NOMO-1 (cell line): ENCODE data around the gene NGFR.
A peak's percentile ranks its signal among the peaks of the same experiment; 100 is the strongest.
"Not testable (repeated sequence)": the region's sequence is repeated elsewhere in the genome, so short reads cannot be mapped to it uniquely, and the experiment has no call there.

Source experiments
- DNase-seq, 2 experiments: peaks; one replicate each; lab custom pipeline; 2025; ENCODE audit not compliant: unreplicated experiment in 2 of 2; lab: John Stamatoyannopoulos, UW

NGFR gene

GRCh38 chr17:49496183-49496866 lies 1.2 kb downstream of the NGFR start:
- peak; percentile 22 to 72 for DNase-seq

- DNase-seq = no peak
Observed at GRCh38 chr17:49496867-49497147, 1.7 kb downstream of the NGFR start.

GRCh38 chr17:49497148-49498028 lies 2.3 kb downstream of the NGFR start:
- DNase-seq = no peak

GRCh38 chr17:49498029-49498615 lies 3.0 kb downstream of the NGFR start:
- no peak for DNase-seq

- no peak for DNase-seq
Observed at GRCh38 chr17:49501496-49501895, 6.4 kb downstream of the NGFR start.

GRCh38 chr17:49502254-49502653 lies 7.2 kb downstream of the NGFR start:
- no peak for DNase-seq

GRCh38 chr17:49502680-49503079 lies 7.6 kb downstream of the NGFR start:
- DNase-seq = not testable (repeated sequence)

- DNase-seq = no peak
Observed at GRCh38 chr17:49504369-49504768, 9.3 kb downstream of the NGFR start.

GRCh38 chr17:49505854-49506253 lies 10.8 kb downstream of the NGFR start:
- DNase-seq = no peak

GRCh38 chr17:49506282-49506681 lies 11.2 kb downstream of the NGFR start:
- no peak for DNase-seq

- no peak for DNase-seq
Observed at GRCh38 chr17:49508061-49508865, 13.2 kb downstream of the NGFR start.

- DNase-seq = no peak
Observed at GRCh38 chr17:49508866-49509587, 13.9 kb downstream of the NGFR start.

- DNase-seq = no peak
Observed at GRCh38 chr17:49509588-49509917, 14.5 kb downstream of the NGFR start.

GRCh38 chr17:49510059-49510719 lies 15.1 kb downstream of the NGFR start:
- no peak for DNase-seq

GRCh38 chr17:49510720-49511110 lies 15.6 kb downstream of the NGFR start:
- no peak for DNase-seq

GRCh38 chr17:49511810-49512209 lies 16.7 kb downstream of the NGFR start:
- DNase-seq = no peak

- DNase-seq = no peak
Observed at GRCh38 chr17:49512296-49513043, 17.4 kb downstream of the NGFR start.

- peak in 1 of 2 experiments; percentile 36 for DNase-seq
Observed at GRCh38 chr17:49513044-49513395, 17.9 kb downstream of the NGFR start.

- no peak for DNase-seq
Observed at GRCh38 chr17:49513641-49514040, 18.5 kb downstream of the NGFR start.
